ENCODE data around the gene AGR2. TPM values are rescaled to one million over a fixed set of nuclear protein-coding genes. Genes with fewer than 3 reads are reported as not detected.

The AGR2 gene
- total RNA-seq, 1 experiment from 2014 or later: not detected

GRCh38 chr7:16753102-16753931 is 51.5 kb downstream of the AGR2 start, which contains the start of gene TSPAN13:
Gene TSPAN13, plus strand, starts transcription at chr7:16753755. Its CDS starts 213 bp downstream, at chr7:16753968.
- Histone ChIP-seq H2BK5ac (ENCODE audit: insufficient read length, low read length) (no peak within 1 kb of the TSS), H2AFZ (ENCODE audit: low read length) (peak within 1 kb of the TSS; percentile 9), H3T11ph (ENCODE audit: low read length) (no peak within 1 kb of the TSS), H4K8ac (replicated peaks; ENCODE audit: insufficient read length, low read depth, low read length) (no peak within 1 kb of the TSS), H3K18ac (ENCODE audit: insufficient read length, low read depth, low read length) (no peak within 1 kb of the TSS), H3K27ac (ENCODE audit: insufficient read length, low read depth, low read length) (no peak within 1 kb of the TSS), H3K56ac (ENCODE audit: insufficient read length, low read depth, low read length) (no peak within 1 kb of the TSS), H2BK12ac (ENCODE audit: insufficient read length, low read depth, low read length) (no peak within 1 kb of the TSS), H2BK15ac (ENCODE audit: low read depth, low read length) (no peak within 1 kb of the TSS), H3K14ac (ENCODE audit: insufficient read depth, low read length) (peak within 1 kb of the TSS; percentile 30; the same call in 1 of the 2 replicates), H2BK20ac (ENCODE audit: low read depth, low read length, poor library complexity, severe bottlenecking) (no peak within 1 kb of the TSS), H3K23me2 (ENCODE audit: insufficient read length, low read depth, low read length, poor library complexity, severe bottlenecking) (peaks cover 14% of the 10 kb centered on the region), H2AK5ac (ENCODE audit: insufficient read length, low read length) (no peak within 1 kb of the TSS), H3K4me1 (ENCODE audit: insufficient read depth, low read length) (no peaks in the 10 kb centered on the region), H3K79me1 (ENCODE audit: insufficient read depth, low read depth, low read length, poor library complexity, severe bottlenecking) (no peaks in the 10 kb centered on the region), H3K23ac (ENCODE audit: insufficient read length, low read depth, low read length) (no peak within 1 kb of the TSS), H3K9ac (ENCODE audit: extremely low read depth, insufficient read length, low read length) (peak within 1 kb of the TSS; percentile 37), H4K20me1 (ENCODE audit: control insufficient read depth, insufficient read depth, insufficient read length) (no peaks in the 10 kb centered on the region), H3K9me3 (ENCODE audit: control insufficient read depth, low read depth, low read length) (no peaks in the 10 kb centered on the region), H3K4me2 (ENCODE audit: insufficient read depth, insufficient read length, low read length) (peak within 1 kb of the TSS; percentile 68), H4K91ac (ENCODE audit: insufficient read length, low read depth, low read length) (no peak within 1 kb of the TSS), H3K79me2 (ENCODE audit: insufficient read depth, low read length) (no peaks in the 10 kb centered on the region), H4K5ac (ENCODE audit: insufficient read length, low read depth, low read length) (no peak within 1 kb of the TSS), H2BK120ac (ENCODE audit: low read depth, low read length, poor library complexity, severe bottlenecking) (no peak within 1 kb of the TSS), H3K27me3 (ENCODE audit: insufficient read depth, low read length) (no peaks in the 10 kb centered on the region), H3K4ac (ENCODE audit: low read depth, low read length) (no peak within 1 kb of the TSS)
- Mint-ChIP-seq H3K9me3 (no peaks in the 10 kb centered on the region), H3K4me3 (peak within 1 kb of the TSS; percentile 72 to 91), H3K27ac (no peak within 1 kb of the TSS; a peak in 3 of 7 replicates), H3K27me3 (ENCODE audit: low read depth) (peaks cover 16% of the 10 kb centered on the region), H3K4me1 (peaks cover 20 to 21% of the 10 kb centered on the region in 2 experiments), H3K36me3 (ENCODE audit: insufficient read depth in 1 of 3, low read depth in 3 of 3) (no peaks in the 10 kb centered on the region; a peak in 1 of 7 replicates)
- peak; percentile 97 for DNase-seq
- no CpG with 5 or more reads among the region's 48 CpGs for WGBS (ENCODE audit: extremely low coverage, insufficient read length, low lambda C conversion rate)
- no peak for TF ChIP-seq CTCF (conservative IDR thresholded peaks at IDR 0.05)
